ENCODE results near the gene SF3A1. TPM values are rescaled to one million over a fixed set of nuclear protein-coding genes. Genes with fewer than 3 reads are reported as not detected.

Gene SF3A1
- total RNA-seq, 1 experiment from 2014 or later = 64.7 TPM

- H3K4me1 ChIP-seq = peaks cover 23% of the 10 kb centered on the region
- no peaks in the 10 kb centered on the region for H3K9me3 ChIP-seq (replicated peaks)
- H3K4me3 ChIP-seq = peak overlapping the region; percentile 67
- H3K27ac ChIP-seq = peak overlapping the region; percentile 49; the same call in 1 of the 2 replicates
- H3K36me3 ChIP-seq = no peaks in the 10 kb centered on the region
- no peaks in the 10 kb centered on the region for H3K27me3 ChIP-seq
- DNase-seq = no peak
Measured at GRCh38 chr22:30289980-30290313, 66.7 kb downstream of the SF3A1 start.

- Histone ChIP-seq H3K4me1 (peaks cover 23% of the 10 kb centered on the region), H3K27ac (peak within 1 kb of the TSS; percentile 49; the same call in 1 of the 2 replicates), H3K27me3 (no peaks in the 10 kb centered on the region), H3K4me3 (peak within 1 kb of the TSS; percentile 67), H3K36me3 (no peaks in the 10 kb centered on the region), H3K9me3 (replicated peaks) (no peaks in the 10 kb centered on the region)
- peak; percentile 97 to 98 for DNase-seq
Measured at GRCh38 chr22:30289141-30289979, 67.3 kb downstream of the SF3A1 start, which contains the start of gene CASTOR1. Gene CASTOR1, minus strand, starts transcription at chr22:30289505. Its CDS starts 8 bp downstream, at chr22:30289497.

GRCh38 chr22:30288419-30289140 lies 68.1 kb downstream of the SF3A1 start:
- Histone ChIP-seq H3K4me1 (peaks cover 23% of the 10 kb centered on the region), H3K36me3 (no peaks in the 10 kb centered on the region), H3K27me3 (no peaks in the 10 kb centered on the region), H3K27ac (no peak overlapping the region), H3K9me3 (replicated peaks) (no peaks in the 10 kb centered on the region), H3K4me3 (peak overlapping the region; percentile 67)
- peak in 1 of 2 experiments; percentile 26 for DNase-seq

- Histone ChIP-seq H3K4me1 (peaks cover 23% of the 10 kb centered on the region), H3K36me3 (no peaks in the 10 kb centered on the region), H3K27ac (no peak overlapping the region), H3K9me3 (replicated peaks) (no peaks in the 10 kb centered on the region), H3K27me3 (no peaks in the 10 kb centered on the region), H3K4me3 (no peak overlapping the region)
- DNase-seq = peak; percentile 81 to 87
Measured at GRCh38 chr22:30287648-30288418, 68.9 kb downstream of the SF3A1 start.

GRCh38 chr22:30286813-30287647 lies 69.7 kb downstream of the SF3A1 start:
- DNase-seq = peak; percentile 61 to 73
- no peaks in the 10 kb centered on the region for H3K27me3 ChIP-seq
- peaks cover 23% of the 10 kb centered on the region for H3K4me1 ChIP-seq
- H3K36me3 ChIP-seq = no peaks in the 10 kb centered on the region
- H3K9me3 ChIP-seq (replicated peaks) = no peaks in the 10 kb centered on the region
- H3K27ac ChIP-seq = no peak overlapping the region
- no peak overlapping the region for H3K4me3 ChIP-seq

GRCh38 chr22:30286331-30286730 lies 70.4 kb downstream of the SF3A1 start:
- no peaks in the 10 kb centered on the region for H3K36me3 ChIP-seq
- H3K27ac ChIP-seq = no peak overlapping the region
- H3K4me1 ChIP-seq = peaks cover 22% of the 10 kb centered on the region
- no peak for DNase-seq
- H3K27me3 ChIP-seq = no peaks in the 10 kb centered on the region
- no peaks in the 10 kb centered on the region for H3K9me3 ChIP-seq (replicated peaks)
- no peak overlapping the region for H3K4me3 ChIP-seq

- H3K36me3 ChIP-seq = no peaks in the 10 kb centered on the region
Measured at GRCh38 chr22:30285846-30286200, 70.9 kb downstream of the SF3A1 start.

GRCh38 chr22:30285176-30285845 lies 71.4 kb downstream of the SF3A1 start:
- Histone ChIP-seq H3K4me3 (no peak overlapping the region), H3K4me1 (peaks cover 12% of the 10 kb centered on the region), H3K9me3 (replicated peaks) (no peaks in the 10 kb centered on the region), H3K27ac (no peak overlapping the region), H3K36me3 (no peaks in the 10 kb centered on the region), H3K27me3 (no peaks in the 10 kb centered on the region)
- no peak for DNase-seq

More at GRCh38 chr22:30285846-30286200, 70.9 kb downstream of the SF3A1 start:
- no peaks in the 10 kb centered on the region for H3K9me3 ChIP-seq (replicated peaks)
- peaks cover 17% of the 10 kb centered on the region for H3K4me1 ChIP-seq
- H3K27ac ChIP-seq = no peak overlapping the region
- DNase-seq = no peak
- no peak overlapping the region for H3K4me3 ChIP-seq
- no peaks in the 10 kb centered on the region for H3K27me3 ChIP-seq

- Histone ChIP-seq H3K4me1 (peaks cover 7% of the 10 kb centered on the region; the same call in 1 of the 2 replicates), H3K36me3 (no peaks in the 10 kb centered on the region), H3K4me3 (no peak overlapping the region), H3K27ac (no peak overlapping the region), H3K9me3 (replicated peaks) (no peaks in the 10 kb centered on the region), H3K27me3 (no peaks in the 10 kb centered on the region)
- DNase-seq = no peak
Measured at GRCh38 chr22:30284666-30285065, 72.0 kb downstream of the SF3A1 start.

GRCh38 chr22:30284172-30284571 lies 72.5 kb downstream of the SF3A1 start:
- peaks cover 7% of the 10 kb centered on the region; the same call in 1 of the 2 replicates for H3K4me1 ChIP-seq
- no peaks in the 10 kb centered on the region for H3K36me3 ChIP-seq
- no peak for DNase-seq
- no peak overlapping the region for H3K27ac ChIP-seq
- no peaks in the 10 kb centered on the region for H3K27me3 ChIP-seq
- no peaks in the 10 kb centered on the region for H3K9me3 ChIP-seq (replicated peaks)
- no peak overlapping the region for H3K4me3 ChIP-seq

- H3K9me3 ChIP-seq (replicated peaks) = no peaks in the 10 kb centered on the region
- no peaks in the 10 kb centered on the region for H3K36me3 ChIP-seq
- no peaks in the 10 kb centered on the region for H3K27me3 ChIP-seq
- DNase-seq = no peak
- no peak overlapping the region for H3K4me3 ChIP-seq
- H3K4me1 ChIP-seq = peaks cover 2% of the 10 kb centered on the region; the same call in 1 of the 2 replicates
- no peak overlapping the region for H3K27ac ChIP-seq
Measured at GRCh38 chr22:30283342-30283741, 73.4 kb downstream of the SF3A1 start.

- no peaks in the 10 kb centered on the region for H3K4me1 ChIP-seq
- H3K36me3 ChIP-seq = no peaks in the 10 kb centered on the region
- H3K27me3 ChIP-seq = no peaks in the 10 kb centered on the region
- H3K9me3 ChIP-seq (replicated peaks) = no peaks in the 10 kb centered on the region
- DNase-seq = no peak
- H3K4me3 ChIP-seq = no peak overlapping the region
- H3K27ac ChIP-seq = no peak overlapping the region
Measured at GRCh38 chr22:30282616-30283046, 74.1 kb downstream of the SF3A1 start.

Measured in SJCRH30 (cell line).